IPS-18a (cell line): ENCODE data around the gene PTPN2.

Experiments
- H3K27ac ChIP-seq: one replicate; pipeline ENCODE4 v1.5.1; 2013; ENCODE audit warnings: low read length
- H3K27me3 ChIP-seq: one replicate; pipeline ENCODE4 v1.6.1; 2013; ENCODE audit warnings: mild to moderate bottlenecking, low read length; ENCODE audit not compliant: control insufficient read depth, insufficient read depth
- H3K36me3 ChIP-seq: one replicate; pipeline ENCODE4 v1.6.1; 2013; ENCODE audit warnings: low read depth, low read length; ENCODE audit not compliant: control insufficient read depth
- H3K4me1 ChIP-seq: one replicate; pipeline ENCODE4 v1.6.1; 2013; ENCODE audit warnings: low read depth, low read length; ENCODE audit not compliant: control insufficient read depth
- H3K4me3 ChIP-seq: one replicate; pipeline ENCODE4 v1.5.1; 2013; ENCODE audit warnings: low read length
- H3K9ac ChIP-seq: one replicate; pipeline ENCODE4 v1.6.1; 2013; ENCODE audit warnings: mild to moderate bottlenecking, low read length, moderate library complexity
- H3K9me3 ChIP-seq: one replicate; pipeline ENCODE4 v1.6.1; 2013; ENCODE audit warnings: low read depth, low read length; ENCODE audit not compliant: control insufficient read depth

PTPN2 gene

DNA sequence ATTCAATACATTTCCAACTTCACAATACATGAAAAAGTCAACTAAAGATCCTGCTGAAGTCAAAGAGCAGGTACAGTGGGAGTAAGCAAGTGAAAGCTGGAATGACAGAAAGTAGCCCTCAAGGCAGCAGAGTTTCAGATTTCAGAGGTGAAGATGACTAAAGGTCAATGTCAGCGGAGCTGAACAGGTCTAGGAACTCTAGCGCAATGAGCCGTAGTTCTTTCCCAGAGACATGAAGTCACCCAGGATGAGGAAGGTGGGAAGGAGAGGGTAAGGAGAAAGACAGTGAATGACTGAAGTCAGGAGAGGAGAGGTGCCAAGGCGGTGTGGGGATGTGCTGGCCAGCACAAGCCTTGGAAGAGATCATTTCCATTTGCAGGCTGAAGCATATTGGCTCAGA is 28.1 kb downstream of the PTPN2 start:
- Histone ChIP-seq H3K27me3 (no peaks in the 10 kb centered on the region), H3K27ac (no peak overlapping the region), H3K4me1 (no peaks in the 10 kb centered on the region), H3K9ac (no peak overlapping the region), H3K4me3 (no peak overlapping the region), H3K9me3 (no peaks in the 10 kb centered on the region), H3K36me3 (peaks cover 7% of the 10 kb centered on the region)

DNA sequence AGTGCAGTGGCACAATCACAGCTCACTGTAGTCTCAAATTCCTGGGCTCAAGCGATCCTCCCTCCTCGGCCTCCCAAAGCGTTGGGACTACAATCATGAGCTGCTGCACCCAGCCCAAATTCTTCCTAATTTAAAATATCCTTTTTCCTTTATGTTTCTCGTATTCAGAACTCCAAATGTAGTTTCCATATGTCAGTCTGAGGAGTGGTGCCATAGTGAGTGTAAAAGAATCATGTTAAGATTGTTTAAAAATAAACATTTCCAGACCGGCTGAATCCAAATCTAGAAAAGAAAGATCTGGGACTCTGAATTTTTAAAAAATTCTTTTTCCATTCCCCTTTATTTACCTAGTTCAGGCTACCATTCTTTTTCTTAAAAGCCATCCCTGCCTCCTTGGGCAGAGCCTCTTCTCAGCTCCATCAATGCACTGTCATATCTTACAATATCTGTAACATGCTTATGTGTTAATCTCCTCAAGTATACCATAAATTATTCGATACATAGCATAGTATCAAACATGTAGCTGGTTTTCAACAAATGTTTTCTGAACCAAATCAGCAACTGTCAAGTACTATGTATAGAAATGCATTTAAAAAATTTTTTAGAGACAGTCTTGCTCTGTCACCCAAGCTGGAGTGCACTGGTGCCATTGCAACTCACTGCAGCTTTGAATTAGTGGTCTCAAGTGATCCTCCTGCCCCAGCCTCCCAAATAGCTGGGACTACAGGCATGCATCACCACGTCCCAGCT is 31.3 kb downstream of the PTPN2 start:
- Histone ChIP-seq H3K4me1 (no peaks in the 10 kb centered on the region), H3K4me3 (no peak overlapping the region), H3K9ac (no peak overlapping the region), H3K9me3 (no peaks in the 10 kb centered on the region), H3K36me3 (peaks cover 7% of the 10 kb centered on the region), H3K27me3 (no peaks in the 10 kb centered on the region), H3K27ac (no peak overlapping the region)

DNA sequence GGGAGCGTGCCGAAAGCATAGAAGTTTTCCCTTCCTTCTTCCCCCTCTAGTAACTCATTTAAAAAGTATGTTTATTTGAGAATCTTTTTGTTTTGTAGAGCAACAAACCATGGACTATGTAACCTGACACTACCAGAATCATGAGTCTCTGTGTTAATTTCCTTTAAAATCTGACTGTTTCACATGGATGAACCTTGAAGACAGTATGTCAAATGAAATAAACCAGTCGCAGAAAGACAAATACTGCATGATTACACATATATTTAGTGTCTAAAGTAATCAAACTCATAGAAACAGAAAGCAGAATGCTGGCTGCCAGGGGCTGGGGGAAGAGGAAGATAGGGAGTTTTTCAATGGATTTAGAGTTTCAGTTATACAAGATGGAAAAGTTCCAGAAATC is 32.3 kb downstream of the PTPN2 start:
- no peaks in the 10 kb centered on the region for H3K4me1 ChIP-seq
- H3K4me3 ChIP-seq = no peak overlapping the region
- no peak overlapping the region for H3K9ac ChIP-seq
- H3K27me3 ChIP-seq = no peaks in the 10 kb centered on the region
- H3K36me3 ChIP-seq = peaks cover 7% of the 10 kb centered on the region
- H3K9me3 ChIP-seq = no peaks in the 10 kb centered on the region
- H3K27ac ChIP-seq = no peak overlapping the region

DNA sequence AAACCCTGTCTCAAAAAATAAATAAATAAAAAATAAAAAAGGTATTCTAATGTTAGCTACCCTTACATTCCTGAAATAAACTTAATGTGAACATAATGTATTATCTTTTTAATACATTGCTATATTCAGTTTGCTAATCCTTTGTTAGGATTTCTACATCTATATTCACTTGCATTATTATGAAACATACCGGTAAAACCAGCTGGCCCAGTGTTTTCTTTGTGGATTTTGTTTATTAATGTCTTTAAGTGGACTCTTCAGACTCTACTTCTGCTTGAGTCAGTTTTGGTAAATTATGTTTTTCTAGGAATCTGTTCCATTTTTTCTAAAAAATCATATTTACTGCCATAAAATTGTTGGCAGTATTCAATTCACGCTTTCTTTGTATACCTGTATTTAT is 34.5 kb downstream of the PTPN2 start:
- Histone ChIP-seq H3K27ac (no peak overlapping the region), H3K27me3 (no peaks in the 10 kb centered on the region), H3K9me3 (no peaks in the 10 kb centered on the region), H3K4me3 (no peak overlapping the region), H3K9ac (no peak overlapping the region), H3K4me1 (no peaks in the 10 kb centered on the region), H3K36me3 (peaks cover 7% of the 10 kb centered on the region)

DNA sequence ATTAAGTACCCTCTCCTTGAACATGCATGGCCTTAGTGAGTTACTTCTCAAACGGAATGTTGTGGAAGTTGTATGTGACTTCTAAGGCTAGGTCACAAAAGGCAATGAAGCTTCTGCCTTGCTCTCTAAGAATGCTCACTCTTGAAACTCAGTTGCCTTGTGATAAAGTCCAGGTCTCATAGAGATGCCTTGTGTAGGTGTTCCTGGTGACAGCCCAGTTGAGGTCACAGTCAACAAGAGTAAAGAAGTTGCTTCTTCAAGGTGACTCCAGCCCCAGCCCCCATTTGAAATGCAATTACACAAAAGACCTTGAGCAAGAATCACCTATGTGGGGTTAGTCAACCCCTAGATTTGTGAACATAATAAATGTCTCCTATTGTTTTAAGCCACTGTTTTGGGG is 35.6 kb downstream of the PTPN2 start:
- H3K4me1 ChIP-seq = no peaks in the 10 kb centered on the region
- peaks cover 6% of the 10 kb centered on the region for H3K36me3 ChIP-seq
- H3K27ac ChIP-seq = no peak overlapping the region
- H3K27me3 ChIP-seq = no peaks in the 10 kb centered on the region
- H3K9ac ChIP-seq = no peak overlapping the region
- H3K4me3 ChIP-seq = no peak overlapping the region
- no peaks in the 10 kb centered on the region for H3K9me3 ChIP-seq

DNA sequence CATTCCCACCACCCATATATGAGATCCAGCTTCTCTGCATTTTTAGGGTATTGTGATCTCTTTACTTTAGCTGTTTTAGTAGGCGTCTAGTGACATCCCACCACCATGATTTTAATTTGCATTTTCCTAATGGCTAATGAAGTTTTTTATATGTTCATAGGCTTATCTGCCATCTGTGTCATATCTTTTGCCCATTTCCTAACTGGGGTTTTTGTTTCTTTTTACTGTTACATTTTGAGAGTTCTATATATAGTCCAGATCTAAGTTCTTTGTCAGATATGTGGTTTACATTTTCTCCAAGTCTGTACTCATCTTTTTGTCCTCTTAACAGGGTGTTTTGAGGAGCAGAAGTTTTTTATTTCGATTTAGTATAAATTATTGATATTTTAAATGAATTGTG is 39.6 kb downstream of the PTPN2 start:
- Histone ChIP-seq H3K9me3 (no peaks in the 10 kb centered on the region), H3K4me3 (no peak overlapping the region), H3K4me1 (no peaks in the 10 kb centered on the region), H3K36me3 (peaks cover 4% of the 10 kb centered on the region), H3K27me3 (no peaks in the 10 kb centered on the region), H3K27ac (no peak overlapping the region), H3K9ac (no peak overlapping the region)

DNA sequence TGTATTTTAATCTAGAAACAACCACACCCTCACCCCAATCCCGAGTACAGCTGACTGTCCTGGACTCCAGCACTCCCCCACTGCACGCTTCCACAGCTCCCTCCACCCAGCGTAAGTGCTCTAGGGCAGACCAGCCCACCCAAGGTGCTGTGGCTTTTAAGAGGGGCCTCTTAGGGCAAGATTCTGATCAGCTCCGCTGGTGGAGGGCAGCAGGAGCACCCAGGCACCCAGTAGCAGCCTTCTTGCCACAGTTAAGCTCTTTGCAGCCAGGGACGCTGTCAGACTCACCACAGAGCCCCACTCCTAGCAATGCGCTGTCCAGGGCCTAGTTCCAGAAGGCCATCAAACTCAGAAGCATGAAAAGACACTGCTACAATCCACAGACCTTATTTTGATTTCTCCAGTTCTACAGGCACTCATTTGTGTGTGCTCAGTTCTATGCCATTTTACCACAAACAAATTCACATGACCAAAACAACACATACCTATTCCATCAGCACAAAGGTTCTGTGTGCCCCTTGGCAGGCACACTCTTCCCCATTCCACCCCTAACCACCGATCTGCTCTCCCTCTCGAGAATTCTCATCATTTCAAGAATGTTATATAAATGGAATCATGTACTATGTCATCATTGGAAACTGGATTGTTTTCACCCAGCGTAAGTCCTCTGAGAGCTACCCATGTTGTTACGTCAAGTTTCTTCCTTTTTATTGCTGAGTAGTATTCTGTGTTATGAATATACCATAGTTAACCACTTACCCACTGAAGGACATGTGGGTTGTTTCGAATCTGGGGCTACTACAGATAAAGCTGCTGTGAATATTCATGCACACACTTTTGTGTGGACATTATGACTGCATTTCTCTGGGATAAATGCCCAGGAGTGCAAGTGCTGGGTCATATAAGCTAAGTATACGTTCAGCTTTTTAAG is 40.4 kb downstream of the PTPN2 start:
- H3K4me3 ChIP-seq = no peak overlapping the region
- no peaks in the 10 kb centered on the region for H3K9me3 ChIP-seq
- H3K36me3 ChIP-seq = peaks cover 4% of the 10 kb centered on the region
- H3K9ac ChIP-seq = no peak overlapping the region
- H3K4me1 ChIP-seq = no peaks in the 10 kb centered on the region
- no peak overlapping the region for H3K27ac ChIP-seq
- no peaks in the 10 kb centered on the region for H3K27me3 ChIP-seq

DNA sequence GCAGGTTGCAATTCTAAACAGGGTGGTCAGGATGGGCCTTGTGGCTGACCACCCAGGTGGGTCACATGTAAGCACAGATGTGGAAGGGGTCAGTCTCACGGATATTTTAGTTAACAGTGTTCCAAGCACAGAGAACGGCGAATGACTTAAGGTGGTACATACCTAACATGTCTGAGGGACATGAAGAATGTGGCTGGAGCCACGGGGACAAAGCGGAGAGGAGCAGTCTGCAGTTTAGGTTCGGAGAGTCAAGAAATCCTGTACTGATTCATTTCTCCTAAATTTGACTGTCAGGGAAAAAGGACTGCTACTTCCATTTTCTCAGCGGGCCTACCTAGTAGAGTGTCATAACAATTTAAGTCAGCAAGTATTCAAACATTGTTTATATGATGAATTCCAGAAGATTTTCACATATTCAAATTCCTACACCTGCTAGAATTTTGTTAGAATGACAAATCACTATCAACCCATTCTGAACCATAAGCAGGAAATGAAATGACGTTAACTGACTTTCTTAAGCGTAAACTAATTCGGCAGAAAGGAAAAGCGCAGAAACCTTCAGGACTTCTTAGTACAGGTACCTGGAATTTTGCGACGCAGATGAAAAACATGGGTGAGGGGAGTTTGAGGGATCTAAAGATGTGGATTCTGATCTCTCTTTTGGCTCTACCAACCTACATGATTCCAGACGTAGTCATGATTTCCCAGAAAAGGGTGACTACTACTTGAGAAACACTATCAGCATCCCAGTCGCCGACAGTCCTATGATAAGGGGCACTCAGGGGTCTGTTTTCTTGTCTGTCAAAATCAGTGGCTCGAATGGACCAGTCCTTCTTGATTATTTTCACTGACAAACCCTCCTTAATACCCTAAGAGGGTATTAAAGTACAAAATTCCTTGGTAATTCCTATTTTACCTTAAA is 41.3 kb downstream of the PTPN2 start:
- H3K4me1 ChIP-seq = peaks cover 8% of the 10 kb centered on the region
- H3K9ac ChIP-seq = no peak overlapping the region
- H3K4me3 ChIP-seq = no peak overlapping the region
- H3K36me3 ChIP-seq = peaks cover 4% of the 10 kb centered on the region
- H3K27ac ChIP-seq = no peak overlapping the region
- H3K27me3 ChIP-seq = no peaks in the 10 kb centered on the region
- H3K9me3 ChIP-seq = no peaks in the 10 kb centered on the region

DNA sequence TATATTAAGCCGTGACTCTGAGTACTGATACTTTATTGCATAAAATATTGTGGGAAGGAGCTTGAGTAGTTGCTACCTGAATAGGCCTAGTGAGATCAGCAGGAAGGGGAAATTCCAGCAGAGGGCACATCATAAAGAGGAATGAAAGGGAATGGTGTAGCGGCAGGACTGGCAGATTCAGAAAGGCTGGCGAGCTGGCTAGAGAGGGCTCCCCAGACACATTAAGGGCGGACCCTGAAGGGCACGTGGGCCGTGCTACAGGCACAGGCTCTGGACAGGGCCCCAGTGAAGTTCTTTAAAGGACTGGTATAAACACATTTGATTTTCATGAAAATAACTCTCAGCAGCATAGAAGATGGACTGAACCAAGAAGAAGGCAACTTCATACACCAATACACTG is 43.0 kb downstream of the PTPN2 start:
- Histone ChIP-seq H3K27ac (no peak overlapping the region), H3K27me3 (no peaks in the 10 kb centered on the region), H3K36me3 (peaks cover 6% of the 10 kb centered on the region), H3K9ac (no peak overlapping the region), H3K9me3 (no peaks in the 10 kb centered on the region), H3K4me1 (peaks cover 12% of the 10 kb centered on the region), H3K4me3 (no peak overlapping the region)

DNA sequence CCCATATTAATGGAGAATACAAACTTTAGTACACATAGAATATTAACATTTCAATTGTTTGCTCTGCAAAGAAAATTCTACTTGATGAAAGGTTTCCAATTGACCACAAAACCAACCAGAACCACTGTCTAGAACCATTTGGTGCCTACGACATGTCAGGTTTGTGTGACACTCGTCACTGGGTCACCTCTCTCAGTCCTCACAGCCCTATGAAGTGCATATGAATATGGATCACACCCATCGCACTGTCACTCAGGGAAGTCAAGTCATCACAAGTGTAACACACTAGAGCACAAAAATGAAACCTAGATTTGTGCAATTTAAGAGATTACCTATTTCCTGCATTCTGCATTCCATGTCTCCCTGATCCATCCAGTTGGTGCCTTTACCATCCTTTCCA is 43.7 kb downstream of the PTPN2 start:
- H3K9ac ChIP-seq = no peak overlapping the region
- H3K4me3 ChIP-seq = no peak overlapping the region
- H3K27ac ChIP-seq = no peak overlapping the region
- H3K36me3 ChIP-seq = peaks cover 12% of the 10 kb centered on the region
- H3K9me3 ChIP-seq = no peaks in the 10 kb centered on the region
- peaks cover 12% of the 10 kb centered on the region for H3K4me1 ChIP-seq
- no peaks in the 10 kb centered on the region for H3K27me3 ChIP-seq

DNA sequence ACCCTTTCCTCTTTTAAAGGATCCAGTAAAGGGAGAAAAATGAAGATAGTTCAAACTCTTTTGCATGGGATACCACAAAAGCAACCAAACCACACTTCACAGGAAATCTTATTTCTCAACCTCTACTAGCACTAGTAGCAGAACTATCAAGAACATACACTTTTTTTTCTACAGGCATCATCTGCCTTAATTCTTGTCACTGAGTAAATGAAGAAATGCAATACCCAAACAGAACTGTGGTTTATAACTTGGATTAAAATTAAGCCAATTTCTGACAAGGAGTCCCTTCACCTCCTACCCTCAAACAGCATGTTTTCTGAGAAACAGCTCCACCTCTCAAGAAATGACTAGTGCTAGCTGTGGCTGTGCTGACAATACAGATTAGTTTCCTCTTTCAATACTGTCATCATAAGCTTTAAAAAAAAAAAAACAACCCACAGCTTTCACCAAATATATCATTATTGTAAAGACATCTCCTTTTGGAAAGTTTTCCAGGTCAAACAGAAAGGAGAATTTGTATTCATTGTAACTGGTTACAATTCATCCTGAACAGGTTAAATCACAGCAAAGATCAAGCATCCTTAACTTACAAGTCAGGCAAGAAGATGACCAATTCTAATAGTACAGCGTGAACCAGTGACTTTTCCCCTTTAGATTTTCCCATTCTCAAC is 44.4 kb downstream of the PTPN2 start:
- Histone ChIP-seq H3K4me3 (no peak overlapping the region), H3K27me3 (no peaks in the 10 kb centered on the region), H3K4me1 (peaks cover 12% of the 10 kb centered on the region), H3K27ac (no peak overlapping the region), H3K9me3 (no peaks in the 10 kb centered on the region), H3K9ac (no peak overlapping the region), H3K36me3 (peaks cover 14% of the 10 kb centered on the region)
